IMR-90 (cell line): Measurements from ENCODE around the gene ATP1A4. TPM values are rescaled to one million over a fixed set of nuclear protein-coding genes. Genes with fewer than 3 reads are reported as not detected.

Experiments
- ATAC-seq: fragments of 200-7000 bp; cut with Tn5 transposase; 2 replicates; pipeline ENCODE4 v1.9.1; 2020; ENCODE audit warnings: low read depth, mild to moderate bottlenecking, moderate library complexity
- BruUV-seq: library from RNA; stranded (reverse); fragments of 400-500 nt; replicated peaks from 2 replicates; lab custom pipeline; 2021; lab: Mats Ljungman, UMichigan
- CTCF ChIA-PET: fragments of 300-600 bp; formaldehyde crosslinking; extraction: SDS; loops from one replicate; lab custom pipeline; 2021; ENCODE audit warnings: antibody characterized with exemption; lab: Yijun Ruan, JAX
- POLR2A ChIA-PET: fragments of 300-600 bp; sonication (Branson Sonifier 250); formaldehyde crosslinking; loops from one replicate; lab custom pipeline; 2022; ENCODE audit warnings: antibody characterized with exemption; ENCODE audit not compliant: unreplicated experiment; lab: Charles Lee
- DNase-seq: peaks from one replicate; pipeline ENCODE4 v3.0.0; 2013
- H2AFZ ChIP-seq: replicated peaks from 2 replicates; pipeline ENCODE3; 2013; ENCODE audit warnings: low read length, mild to moderate bottlenecking; ENCODE audit not compliant: poor library complexity
- H2AK5ac ChIP-seq: 2 replicates; pipeline ENCODE4 v1.6.1; 2013; ENCODE audit warnings: low read depth, low read length, inconsistent platforms
- H2AK9ac ChIP-seq: replicated peaks from 2 replicates; pipeline ENCODE3; 2013; ENCODE audit warnings: mild to moderate bottlenecking, low read depth, low read length, moderate library complexity; ENCODE audit not compliant: poor library complexity
- H2BK120ac ChIP-seq: 2 replicates; pipeline ENCODE4 v1.6.1; 2013; ENCODE audit warnings: low read depth, low read length, inconsistent platforms
- H2BK15ac ChIP-seq: 3 replicates; pipeline ENCODE4 v1.6.1; 2013; ENCODE audit warnings: low read depth, low read length, inconsistent platforms
- H2BK20ac ChIP-seq: 2 replicates; pipeline ENCODE4 v1.6.1; 2013; ENCODE audit warnings: low read depth, mild to moderate bottlenecking, inconsistent platforms, low read length, moderate library complexity
- H2BK5ac ChIP-seq: 2 replicates; pipeline ENCODE4 v1.6.1; 2013; ENCODE audit warnings: mild to moderate bottlenecking, low read depth, low read length, inconsistent platforms; ENCODE audit not compliant: poor library complexity, severe bottlenecking
- H3K14ac ChIP-seq: replicated peaks from 2 replicates; pipeline ENCODE4 v1.6.1; 2013; ENCODE audit warnings: low read depth, low read length, inconsistent platforms
- H3K18ac ChIP-seq: 2 replicates; pipeline ENCODE4 v1.6.1; 2013; ENCODE audit warnings: low read depth, low read length, control low read depth
- H3K23ac ChIP-seq: 2 replicates; pipeline ENCODE4 v1.6.1; 2013; ENCODE audit warnings: low read depth, low read length, inconsistent platforms
- H3K27ac ChIP-seq: 2 replicates; pipeline ENCODE4 v1.5.1; 2013; ENCODE audit warnings: mild to moderate bottlenecking, control low read depth, low read length; ENCODE audit not compliant: insufficient read depth
- H3K27me3 ChIP-seq: 2 replicates; pipeline ENCODE4 v1.6.1; 2013; ENCODE audit warnings: low read length; ENCODE audit not compliant: control insufficient read depth, insufficient read depth
- H3K36me3 ChIP-seq: 2 replicates; pipeline ENCODE4 v1.6.1; 2013; ENCODE audit warnings: low read length, mixed read lengths; ENCODE audit not compliant: control insufficient read depth, insufficient read depth
- H3K4ac ChIP-seq: 2 replicates; pipeline ENCODE4 v1.6.1; 2013; ENCODE audit warnings: low read depth, low read length, inconsistent platforms
- H3K4me1 ChIP-seq: 2 replicates; pipeline ENCODE4 v1.6.1; 2013; ENCODE audit warnings: low read length, mixed read lengths; ENCODE audit not compliant: control insufficient read depth, insufficient read depth
- H3K4me2 ChIP-seq: 2 replicates; pipeline ENCODE4 v1.6.1; 2013; ENCODE audit warnings: low read depth, mild to moderate bottlenecking, control low read depth, low read length, moderate library complexity
- H3K4me3 ChIP-seq: 2 replicates; pipeline ENCODE4 v1.5.1; 2013; ENCODE audit warnings: low read depth, mild to moderate bottlenecking, control low read depth, low read length, moderate library complexity; ENCODE audit not compliant: insufficient read depth
- H3K56ac ChIP-seq: 2 replicates; pipeline ENCODE4 v1.6.1; 2013; ENCODE audit warnings: low read length, inconsistent platforms; ENCODE audit not compliant: insufficient read depth; ENCODE audit errors: extremely low read depth
- H3K79me1 ChIP-seq, 2 experiments: 2 replicates each; pipeline ENCODE4 v1.6.1; 2013; ENCODE audit warnings: low read length in 2 of 2, inconsistent platforms in 1 of 2, low read depth in 1 of 2
- H3K9ac ChIP-seq: 2 replicates; pipeline ENCODE4 v1.6.1; 2013; ENCODE audit warnings: low read depth, low read length, control low read depth
- H3K9me1 ChIP-seq: 2 replicates; pipeline ENCODE4 v1.6.1; 2013; ENCODE audit warnings: low read length, inconsistent platforms; ENCODE audit not compliant: insufficient read depth
- H3K9me3 ChIP-seq: 2 replicates; pipeline ENCODE4 v1.6.1; 2013; ENCODE audit warnings: low read length; ENCODE audit not compliant: control insufficient read depth, insufficient read depth
- H4K20me1 ChIP-seq: 2 replicates; pipeline ENCODE4 v1.6.1; 2013; ENCODE audit warnings: low read length, inconsistent platforms; ENCODE audit not compliant: insufficient read depth
- H4K5ac ChIP-seq: 2 replicates; pipeline ENCODE4 v1.6.1; 2013; ENCODE audit warnings: mild to moderate bottlenecking, low read depth, low read length, control low read depth
- H4K8ac ChIP-seq, 2 experiments: 2 replicates each; pipeline ENCODE4 v1.6.1; 2013; ENCODE audit warnings: low read depth in 2 of 2, low read length in 2 of 2, control low read depth in 1 of 2, inconsistent platforms in 1 of 2
- H4K91ac ChIP-seq: 2 replicates; pipeline ENCODE4 v1.6.1; 2013; ENCODE audit warnings: low read depth, low read length, inconsistent platforms; ENCODE audit not compliant: insufficient read depth
- BHLHE40 ChIP-seq: fragments of 150-350 bp; IDR thresholded peaks from 2 replicates; pipeline ENCODE4 v1.6.1; 2016; ENCODE audit warnings: mild to moderate bottlenecking, low read depth, low read length
- CEBPB ChIP-seq: IDR thresholded peaks from 2 replicates; pipeline ENCODE4 v1.6.1; 2012; ENCODE audit warnings: low read depth, low read length, improper control_type of control experiment
- CHD1 ChIP-seq: IDR thresholded peaks from 2 replicates; pipeline ENCODE4 v1.6.1; 2012; ENCODE audit warnings: low read depth, low read length, improper control_type of control experiment
- CTCF ChIP-seq: conservative IDR thresholded peaks from 2 replicates; pipeline ENCODE4 v1.5.1; 2012; ENCODE audit warnings: mild to moderate bottlenecking, low read depth, low read length, improper control_type of control experiment
- ELK1 ChIP-seq: fragments of 150-350 bp; IDR thresholded peaks from 2 replicates; pipeline ENCODE4 v1.6.1; 2016; ENCODE audit warnings: low read depth, mild to moderate bottlenecking, low read length, moderate library complexity, borderline replicate concordance
- FOS ChIP-seq: fragments of 150-350 bp; IDR thresholded peaks from 2 replicates; pipeline ENCODE4 v1.6.1; 2016; ENCODE audit warnings: low read depth, low read length
- MAFK ChIP-seq: IDR thresholded peaks from 2 replicates; pipeline ENCODE4 v1.6.1; 2012; ENCODE audit warnings: low read depth, low read length, improper control_type of control experiment
- MAZ ChIP-seq: IDR thresholded peaks from 2 replicates; pipeline ENCODE4 v1.6.1; 2012; ENCODE audit warnings: low read depth, mild to moderate bottlenecking, low read length, improper control_type of control experiment, moderate library complexity, borderline replicate concordance
- MXI1 ChIP-seq: IDR thresholded peaks from 2 replicates; pipeline ENCODE4 v1.6.1; 2012; ENCODE audit warnings: low read depth, mild to moderate bottlenecking, low read length, moderate library complexity, borderline replicate concordance
- NFE2L2 ChIP-seq: fragments of 150-350 bp; IDR thresholded peaks from 2 replicates; pipeline ENCODE4 v1.6.1; 2016; ENCODE audit warnings: low read depth, mild to moderate bottlenecking, low read length
- POLR2A ChIP-seq: IDR thresholded peaks from 2 replicates; pipeline ENCODE4 v1.6.1; 2012; ENCODE audit warnings: mild to moderate bottlenecking, low read depth, low read length
- RAD21 ChIP-seq: IDR thresholded peaks from 2 replicates; pipeline ENCODE4 v1.6.1; 2012; ENCODE audit warnings: low read length, improper control_type of control experiment
- RCOR1 ChIP-seq: IDR thresholded peaks from 2 replicates; pipeline ENCODE4 v1.6.1; 2012; ENCODE audit warnings: mild to moderate bottlenecking, low read length, improper control_type of control experiment; ENCODE audit not compliant: insufficient replicate concordance
- RFX5 ChIP-seq: IDR thresholded peaks from 2 replicates; pipeline ENCODE4 v1.8.0; 2012; ENCODE audit warnings: low read depth, mild to moderate bottlenecking, low read length, moderate library complexity
- SMC3 ChIP-seq: fragments of 150-350 bp; IDR thresholded peaks from 2 replicates; pipeline ENCODE4 v1.6.1; 2016; ENCODE audit warnings: low read depth, mild to moderate bottlenecking, antibody characterized with exemption, low read length, moderate library complexity
- USF2 ChIP-seq: fragments of 150-350 bp; IDR thresholded peaks from 2 replicates; pipeline ENCODE4 v1.6.1; 2017; ENCODE audit warnings: mild to moderate bottlenecking, antibody characterized with exemption, low read length, low read depth
- WGBS, 2 experiments: methylation state at CpG; one replicate each; pipeline versions ENCODE4 v1.1.5 to v1.1.7; 2013; ENCODE audit warnings: missing lambda C conversion rate in 2 of 2; ENCODE audit not compliant: insufficient read length in 1 of 2; ENCODE audit errors: extremely low coverage in 2 of 2; 5-methylcytosine and 5-hydroxymethylcytosine counted together
- dilution Hi-C: fragments of 300-500 bp; cut with HindIII; formaldehyde crosslinking; loops from one replicate; pipeline ENCODE4 v1.14.3; 2018; ENCODE audit warnings: low sequenced_read_pairs; ENCODE audit not compliant: unreplicated experiment
- in situ Hi-C: fragments of 300-500 bp; cut with MboI; formaldehyde crosslinking; loops from 3 replicates; pipeline ENCODE4 v1.14.3; 2019; ENCODE audit warnings: low sequenced_read_pairs, inconsistent platforms, mixed read lengths
- intact Hi-C: fragments of 100-400 bp; cut with micrococcal nuclease; formaldehyde crosslinking; loops from 2 replicates; pipeline ENCODE4 v1.10.0; 2022
- polyA plus RNA-seq, 3 experiments: library from polyadenylated mRNA; depleted of rRNA; stranded (reverse); fragments of >200 nt; gene quantifications; 2 replicates each; pipeline ENCODE4 v1.2.3, GENCODE V29; 2012; ENCODE audit warnings: low replicate concordance in 1 of 3
- total RNA-seq: library from RNA; depleted of rRNA; stranded (reverse); fragments of >200 nt; gene quantifications from 2 replicates; pipeline ENCODE4 v1.2.3, GENCODE V29; 2012

Gene ATP1A4
- total and polyA plus RNA-seq, 2 of the 4 experiments (the other 2 are of a cell fraction) = not detected

- no peak overlapping the region for H2BK15ac ChIP-seq
- no peak overlapping the region for H3K4me2 ChIP-seq
- H3K4me1 ChIP-seq = no peaks in the 10 kb centered on the region
- intact Hi-C loops = no loop called here
- TF ChIP-seq FOS (no peak), POLR2A (no peak), MAZ (no peak), ELK1 (no peak), USF2 (no peak), SMC3 (no peak), RCOR1 (no peak), CTCF (no peak), BHLHE40 (no peak), NFE2L2 (no peak), MAFK (no peak), RFX5 (no peak), CEBPB (no peak), CHD1 (no peak), MXI1 (no peak), RAD21 (no peak)
- no peaks in the 10 kb centered on the region for H3K79me1 ChIP-seq
- H3K36me3 ChIP-seq = no peaks in the 10 kb centered on the region
- POLR2A ChIA-PET = no interaction called here
- DNase-seq = no peak
- no peak overlapping the region for H4K5ac ChIP-seq
- 100% methylated on average over 2 of the region's 5 CpGs; no CpG with 5 or more reads in 1 of the 2 experiments for WGBS, 2 experiments
- H4K20me1 ChIP-seq = no peaks in the 10 kb centered on the region
- dilution Hi-C loops = no loop called here
- no peak overlapping the region for H3K56ac ChIP-seq
- no peak overlapping the region for H3K9ac ChIP-seq
- ATAC-seq = no peak
- no TSS peak for BruUV-seq
- H3K4me3 ChIP-seq = no peak overlapping the region
- H3K14ac ChIP-seq = no peak overlapping the region
- H4K8ac ChIP-seq = no peak overlapping the region
- no peak overlapping the region for H3K4ac ChIP-seq
- no peak overlapping the region for H2BK120ac ChIP-seq
- no peak overlapping the region for H2BK5ac ChIP-seq
- H3K9me1 ChIP-seq = no peaks in the 10 kb centered on the region
- in situ Hi-C loops = no loop called here
- no peak overlapping the region for H3K18ac ChIP-seq
- H3K9me3 ChIP-seq = no peaks in the 10 kb centered on the region
- H2AK9ac ChIP-seq = no peak overlapping the region
- H2BK20ac ChIP-seq = no peak overlapping the region
- CTCF ChIA-PET = no interaction called here
- H4K91ac ChIP-seq = no peak overlapping the region
- no peak overlapping the region for H3K23ac ChIP-seq
- H3K27me3 ChIP-seq = peaks cover 51% of the 10 kb centered on the region
- no peak overlapping the region for H2AK5ac ChIP-seq
- no peak overlapping the region for H2AFZ ChIP-seq
- H3K27ac ChIP-seq = no peak overlapping the region
Observed at GRCh38 chr1:160136926-160137200, 14.5 kb upstream of the ATP1A4 start.
